SW480 (cell line): Measurements from ENCODE around the gene TAF5L.
"Not testable (repeated sequence)": the region's sequence is repeated elsewhere in the genome, so short reads cannot be mapped to it uniquely, and the experiment has no call there.

Source experiments
- DNase-seq: peaks from one replicate; pipeline ENCODE4 v3.0.0-alpha.2; 2016; ENCODE audit warnings: low spot score

TAF5L gene

GRCh38 chr1:229567109-229567868 is 58.6 kb downstream of the TAF5L start:
- DNase-seq = no peak

- no peak for DNase-seq
Measured at GRCh38 chr1:229563701-229564100, 62.2 kb downstream of the TAF5L start.

DNA sequence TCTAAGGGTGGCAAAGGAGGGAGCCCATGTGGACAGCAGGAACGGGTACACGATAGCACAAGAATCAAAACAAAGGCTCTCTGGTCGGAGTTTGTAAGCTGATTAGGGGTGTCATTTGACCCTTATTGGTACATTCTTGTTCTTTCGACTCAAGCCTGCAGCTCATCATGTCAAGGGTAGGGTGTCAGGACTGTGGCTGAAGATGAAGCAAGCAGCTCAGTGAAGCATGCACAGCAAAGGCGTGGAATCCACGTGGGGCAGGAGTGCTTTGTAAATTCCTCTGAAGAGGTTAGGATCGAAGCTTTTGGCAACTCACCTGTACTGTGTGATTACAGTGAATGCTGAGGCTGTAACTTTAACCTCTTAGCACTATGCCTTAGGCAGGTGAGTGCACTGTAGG is 62.7 kb downstream of the TAF5L start:
- no peak for DNase-seq

DNA sequence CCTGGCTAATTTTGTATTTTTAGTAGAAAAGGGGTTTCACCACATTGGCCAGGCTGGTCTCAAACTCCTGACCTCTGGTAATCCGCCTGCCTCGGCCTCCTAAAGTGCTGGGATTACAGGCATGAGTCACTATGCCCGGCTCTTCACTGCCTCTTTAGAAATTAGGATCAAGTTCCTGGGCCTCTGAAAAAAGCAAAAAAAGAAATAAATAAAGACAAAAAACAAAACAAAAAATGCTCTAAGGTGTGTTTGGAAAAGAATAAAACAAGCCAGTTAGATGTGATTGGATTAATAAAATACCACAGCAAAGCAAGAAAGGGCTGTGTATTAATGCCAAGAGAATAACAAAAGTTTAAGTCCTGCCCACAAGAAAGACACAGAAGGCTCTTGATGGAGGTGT is 63.2 kb downstream of the TAF5L start:
- DNase-seq = no peak

- no peak for DNase-seq
Measured at GRCh38 chr1:229561141-229561540, 64.8 kb downstream of the TAF5L start.

- not testable (repeated sequence) for DNase-seq
Measured at GRCh38 chr1:229560124-229560523, 65.8 kb downstream of the TAF5L start.

DNA sequence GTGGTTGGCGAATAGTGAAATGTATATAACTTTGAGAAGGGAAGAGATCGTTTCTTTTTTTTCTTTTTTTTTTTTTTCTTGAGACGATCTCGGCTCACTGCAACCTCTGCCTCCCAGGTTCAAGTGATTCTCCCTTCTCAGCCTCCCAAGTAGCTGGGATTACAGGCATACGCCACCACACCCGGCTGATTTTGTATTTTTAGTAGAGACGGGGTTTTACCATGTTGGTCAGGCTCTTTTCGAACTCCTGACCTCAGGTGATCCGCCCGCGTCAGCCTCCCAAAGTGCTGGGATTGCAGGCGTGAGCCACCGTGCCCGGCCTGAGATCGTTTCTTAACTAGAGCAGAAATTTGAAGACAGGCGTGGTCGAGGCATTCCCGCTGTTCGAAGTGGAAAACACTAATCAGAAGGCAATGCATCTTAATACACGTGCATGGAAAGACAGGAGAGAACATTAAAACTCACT is 66.6 kb downstream of the TAF5L start:
- DNase-seq = peak; percentile 11

DNA sequence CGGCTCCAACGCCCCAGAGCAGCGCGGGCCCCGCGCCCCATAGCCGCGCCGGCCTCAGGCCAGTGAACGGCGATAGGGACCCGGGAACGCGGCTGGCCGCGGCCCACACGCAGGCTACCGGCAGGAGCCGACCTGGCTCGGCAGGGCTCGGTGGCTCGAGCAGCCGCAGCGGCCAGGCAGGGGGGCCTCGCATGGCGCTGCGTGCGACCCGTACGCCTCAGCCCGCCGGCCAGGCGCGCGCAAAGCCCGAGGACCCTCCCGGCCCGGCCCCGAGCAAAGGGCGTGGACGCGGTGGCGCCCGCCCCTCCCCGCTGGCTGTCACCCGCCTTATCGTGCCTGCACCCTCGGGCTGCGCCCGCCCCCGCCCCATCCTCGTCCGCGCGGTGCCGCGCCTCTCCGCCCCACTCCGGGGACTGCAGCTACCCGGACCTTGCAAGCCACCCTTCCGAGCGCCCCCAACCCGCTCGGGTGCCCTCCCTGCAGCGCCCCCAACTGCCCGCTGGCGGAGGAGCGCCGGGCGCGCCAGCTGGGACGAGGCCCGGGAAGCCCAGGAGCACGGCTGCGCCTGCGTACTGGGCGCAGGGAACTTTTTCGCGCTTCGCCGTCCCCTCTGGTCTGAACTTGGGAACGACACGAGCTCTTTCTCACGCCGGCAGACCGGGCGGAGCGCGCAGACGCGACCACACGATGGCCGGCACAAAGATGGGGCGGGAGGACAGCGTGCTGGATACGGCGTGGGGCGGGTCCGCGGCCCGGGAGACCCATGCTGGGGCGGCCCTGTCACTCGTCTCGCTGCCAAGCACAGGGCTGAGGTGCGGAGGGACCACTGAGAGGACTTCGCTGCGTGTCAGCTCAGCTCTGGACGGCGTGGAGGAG is 67.2 kb downstream of the TAF5L start, which contains the start of gene ABCB10:
Gene ABCB10 (minus strand): TSS at position 248 of the 876 bp plus-strand sequence. CDS start 55 bp downstream, at position 193.
- DNase-seq = peak; percentile 96

GRCh38 chr1:229557913-229558414 is 68.0 kb downstream of the TAF5L start:
- DNase-seq = peak; percentile 37

DNA sequence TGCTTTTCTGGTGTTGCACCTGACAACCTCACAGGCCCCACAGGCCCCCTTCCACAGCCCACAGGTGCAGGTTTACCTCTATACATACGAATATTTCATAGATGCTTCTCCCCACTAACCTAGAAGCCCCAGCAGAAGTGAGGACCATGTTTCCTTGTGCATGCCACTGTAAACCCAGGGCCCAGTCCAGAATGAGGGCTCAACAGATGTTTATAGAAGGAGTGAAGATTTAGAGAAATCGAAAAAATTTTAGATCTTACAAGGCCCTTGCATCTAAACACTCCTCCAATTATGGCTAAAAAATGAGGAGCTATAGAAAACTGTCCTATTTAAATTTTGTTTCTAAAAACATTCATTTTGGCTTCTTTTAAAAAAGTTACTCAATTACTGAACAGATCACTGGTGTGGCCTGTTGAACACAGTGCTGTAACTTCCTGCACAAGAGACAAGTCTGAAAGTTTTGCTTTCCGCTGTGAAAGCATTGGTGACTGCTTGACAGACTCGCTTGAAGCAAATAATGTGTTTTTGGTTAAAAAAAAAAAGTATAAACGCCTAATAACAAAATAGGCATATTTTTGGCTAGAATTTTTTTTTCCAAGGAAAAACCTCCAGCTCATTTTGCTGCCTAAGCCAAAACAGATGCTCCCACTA is 68.6 kb downstream of the TAF5L start:
- no peak for DNase-seq

DNA sequence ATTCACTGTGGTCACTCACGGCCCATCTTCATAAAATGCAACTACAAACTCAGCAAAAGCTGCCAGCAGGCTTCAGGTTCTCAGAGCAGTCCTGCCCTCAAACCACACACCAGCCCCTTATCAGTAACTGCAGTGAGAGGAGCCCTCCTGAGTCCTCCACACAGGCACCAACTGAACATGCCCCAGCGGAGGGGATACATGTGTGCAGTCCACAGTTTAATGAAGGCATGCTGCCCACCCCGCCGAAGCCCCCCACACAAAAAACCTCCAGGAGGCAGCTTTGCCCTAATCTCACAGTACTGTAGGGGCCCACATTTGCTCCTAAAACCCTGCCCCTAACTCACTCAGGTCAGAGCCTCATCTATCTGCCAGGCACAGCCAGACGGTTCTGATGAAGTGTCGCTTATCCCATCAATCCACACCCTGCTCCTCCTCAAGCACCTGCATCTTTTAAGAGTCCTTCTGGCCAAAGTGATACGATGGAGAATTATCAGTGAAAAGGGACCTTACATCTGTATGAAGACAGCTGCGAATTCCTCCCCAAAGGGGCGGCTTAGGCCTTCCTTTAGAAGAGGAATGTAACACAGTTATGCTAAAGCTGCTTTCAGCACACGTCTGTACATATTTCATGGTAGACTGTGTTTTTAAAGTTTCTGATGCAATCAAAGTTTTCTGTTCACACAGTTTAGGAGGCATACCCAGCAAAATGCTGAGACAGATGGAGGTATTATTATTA is 70.9 kb downstream of the TAF5L start:
- DNase-seq = no peak

DNA sequence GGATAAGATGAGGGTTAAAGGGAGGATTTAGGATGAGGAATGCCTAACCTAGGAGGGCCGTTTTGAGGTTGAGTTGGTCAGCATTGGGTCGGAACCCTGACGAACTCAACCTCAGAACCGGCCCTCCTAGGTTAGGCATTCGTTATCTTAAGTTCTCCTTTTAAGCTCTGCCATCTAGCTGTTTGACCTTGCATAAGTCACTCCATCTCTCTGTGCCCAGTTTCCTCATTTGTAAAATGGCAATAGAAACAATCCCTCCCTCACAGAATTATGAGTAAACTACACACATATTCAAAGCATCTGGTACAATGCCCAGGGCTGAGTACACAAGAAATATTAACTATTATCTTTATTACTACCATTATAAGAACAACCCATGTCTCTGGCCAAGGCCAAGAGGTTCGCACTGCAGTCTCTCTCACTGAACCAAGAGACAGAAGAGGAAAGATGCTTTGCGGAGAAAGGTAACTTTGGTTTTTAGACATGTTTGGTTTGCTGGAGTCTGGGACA is 72.2 kb downstream of the TAF5L start:
- no peak for DNase-seq

DNA sequence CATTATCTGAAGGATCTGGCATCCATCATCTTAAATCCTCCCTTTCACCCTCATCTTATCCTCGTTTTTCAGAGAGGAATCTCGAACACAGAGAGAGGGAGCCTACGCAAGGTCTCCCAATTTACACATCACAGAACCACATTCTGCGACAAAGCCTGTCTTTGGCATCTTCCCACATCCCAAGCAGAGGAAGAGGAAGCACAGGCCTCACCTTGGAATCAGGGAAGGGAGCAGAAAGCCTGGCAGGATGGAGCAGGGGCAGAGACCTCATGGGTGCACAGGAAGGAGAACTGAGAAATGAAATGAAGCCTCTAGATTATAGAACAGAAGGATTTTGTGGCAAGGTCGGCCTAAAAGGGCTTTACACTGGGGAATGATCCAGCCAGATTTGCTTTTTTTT is 73.2 kb downstream of the TAF5L start:
- DNase-seq = no peak

DNA sequence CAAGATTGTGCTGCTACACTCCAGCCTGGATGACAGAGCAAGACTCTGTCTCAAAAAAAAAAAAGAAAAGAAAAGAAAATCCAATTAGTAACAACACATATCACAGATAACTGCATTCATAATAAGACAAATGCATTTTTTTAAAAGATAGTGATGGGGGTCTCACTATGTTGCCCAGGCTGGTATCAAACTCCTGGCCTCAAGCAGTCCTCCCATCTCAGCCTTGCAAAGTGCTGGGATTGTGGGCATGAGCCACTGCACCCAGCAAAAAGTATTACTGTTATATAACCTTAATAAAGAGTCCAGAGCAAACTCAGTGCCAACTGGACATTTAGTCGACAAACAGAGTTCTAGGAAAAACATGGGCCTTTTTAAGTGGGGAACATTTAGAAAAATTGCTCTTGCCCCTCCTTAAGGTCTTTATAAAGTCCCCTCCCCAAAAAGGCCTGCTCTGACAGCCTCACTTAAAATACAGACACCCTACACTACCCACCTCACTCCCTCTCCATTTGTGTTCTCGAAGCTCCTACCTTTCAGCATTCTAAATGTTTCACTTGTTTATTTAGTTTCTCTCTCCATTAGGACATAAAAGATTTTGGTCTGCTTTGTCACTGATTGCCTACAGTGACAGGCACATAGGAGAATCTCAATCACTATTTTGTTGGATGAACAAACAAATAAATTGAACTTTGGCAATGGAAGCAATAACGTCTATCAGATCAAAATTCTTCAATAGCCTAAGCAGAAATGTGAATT is 74.9 kb downstream of the TAF5L start:
- no peak for DNase-seq

GRCh38 chr1:229547542-229547941 is 78.4 kb downstream of the TAF5L start:
- no peak for DNase-seq

- no peak for DNase-seq
Measured at GRCh38 chr1:229544587-229544986, 81.3 kb downstream of the TAF5L start.
